Panc1 (cell line): ENCODE data around the gene LIME1. TPM values are rescaled to one million over a fixed set of nuclear protein-coding genes. Genes with fewer than 3 reads are reported as not detected.
"Not testable (repeated sequence)": the region's sequence is repeated elsewhere in the genome, so short reads cannot be mapped to it uniquely, and the experiment has no call there.

Experiments used
- ATAC-seq: fragments of 200-7000 bp; cut with Tn5 transposase; 2 replicates; pipeline ENCODE4 v1.9.1; 2020; ENCODE audit warnings: mild to moderate bottlenecking, moderate library complexity
- BruUV-seq: library from RNA; stranded (reverse); fragments of 400-500 nt; replicated peaks from 2 replicates; lab custom pipeline; 2021; lab: Mats Ljungman, UMichigan
- CTCF ChIA-PET: fragments of 300-600 bp; sonication (Branson Sonifier 250); formaldehyde crosslinking; loops from one replicate; lab custom pipeline; 2022; ENCODE audit warnings: antibody characterized with exemption; lab: Charles Lee
- POLR2A ChIA-PET: fragments of 300-600 bp; sonication (Branson Sonifier 250); formaldehyde crosslinking; loops from one replicate; lab custom pipeline; 2022; ENCODE audit warnings: antibody characterized with exemption; lab: Charles Lee
- DNase-seq: peaks from one replicate; pipeline ENCODE4 v3.0.0-alpha.2; 2010; ENCODE audit warnings: low read depth, low spot score
- H3K27ac ChIP-seq: 2 replicates; pipeline ENCODE4 v1.5.1; 2011; ENCODE audit warnings: mild to moderate bottlenecking, low read length, inconsistent platforms
- H3K27me3 ChIP-seq: fragments of 200-500 bp; sonication (Bioruptor generic); 2 replicates; pipeline ENCODE4 v1.6.0; 2014; ENCODE audit warnings: low read length, inconsistent platforms; ENCODE audit not compliant: control insufficient read depth, insufficient read depth
- H3K36me3 ChIP-seq: fragments of 200-500 bp; sonication (Bioruptor generic); 2 replicates; pipeline ENCODE4 v1.5.1; 2014; ENCODE audit warnings: inconsistent platforms, mild to moderate bottlenecking, low read length, moderate library complexity; ENCODE audit not compliant: control insufficient read depth, insufficient read depth
- H3K4me1 ChIP-seq: 2 replicates; pipeline ENCODE4 v1.5.1; 2011; ENCODE audit warnings: inconsistent platforms, mild to moderate bottlenecking, low read length, moderate library complexity; ENCODE audit not compliant: control insufficient read depth, insufficient read depth
- H3K4me3 ChIP-seq, 2 experiments: 2 replicates each; pipeline ENCODE4 v1.5.1; 2011 to 2012; ENCODE audit warnings: low read depth in 2 of 2, low read length in 2 of 2, mild to moderate bottlenecking in 2 of 2, inconsistent platforms in 1 of 2, moderate library complexity in 1 of 2
- H3K9me3 ChIP-seq: fragments of 200-500 bp; sonication (Bioruptor generic); 2 replicates; pipeline ENCODE4 v1.5.1; 2014; ENCODE audit warnings: low read depth, mild to moderate bottlenecking, inconsistent platforms, low read length, moderate library complexity; ENCODE audit not compliant: control insufficient read depth, insufficient read depth
- POLR2AphosphoS5 ChIP-seq: IDR thresholded peaks from 2 replicates; pipeline ENCODE4 v1.6.1; 2012; ENCODE audit warnings: mild to moderate bottlenecking, low read depth, low read length, moderate library complexity
- SIN3A ChIP-seq: IDR thresholded peaks from 2 replicates; pipeline ENCODE4 v1.6.1; 2012; ENCODE audit warnings: low read depth, mild to moderate bottlenecking, low read length, moderate library complexity, borderline replicate concordance; ENCODE audit not compliant: insufficient read depth
- TCF7L2 ChIP-seq: IDR thresholded peaks from 2 replicates; pipeline ENCODE4 v1.6.1; 2011; ENCODE audit warnings: mild to moderate bottlenecking, low read depth, low read length, inconsistent platforms
- in situ Hi-C: cut with HindIII; loops from 2 replicates; pipeline ENCODE4 v1.10.0; 2016; ENCODE audit warnings: low sequenced_read_pairs, low pct_unique_long_range_greater_than_20kb
- intact Hi-C: fragments of 100-400 bp; cut with micrococcal nuclease; formaldehyde crosslinking; loops from one replicate; pipeline ENCODE4 v1.10.0; 2022; ENCODE audit not compliant: unreplicated experiment
- total RNA-seq: library from RNA; stranded (reverse); gene quantifications from one replicate; pipeline ENCODE4 v1.2.1, GENCODE V29; 2021; ENCODE audit not compliant: unreplicated experiment
- TF ChIP-seq, protein P1 (sequence below): fragments of 450-650 bp; IDR thresholded peaks from 2 replicates; pipeline ENCODE4 v1.5.1; 2017; ENCODE audit warnings: mild to moderate bottlenecking
- TF ChIP-seq, protein P2 (sequence below), 2 experiments: IDR thresholded peaks; 2 replicates each; pipeline ENCODE4 v1.6.1; 2011 to 2012; ENCODE audit warnings: low read depth in 2 of 2, control low read depth in 1 of 2, low read length in 1 of 2, mild to moderate bottlenecking in 1 of 2, moderate library complexity in 1 of 2; ENCODE audit not compliant: insufficient read depth in 1 of 2

The LIME1 gene
- total RNA-seq, 1 experiment from 2014 or later, result 15.2 TPM

DNA sequence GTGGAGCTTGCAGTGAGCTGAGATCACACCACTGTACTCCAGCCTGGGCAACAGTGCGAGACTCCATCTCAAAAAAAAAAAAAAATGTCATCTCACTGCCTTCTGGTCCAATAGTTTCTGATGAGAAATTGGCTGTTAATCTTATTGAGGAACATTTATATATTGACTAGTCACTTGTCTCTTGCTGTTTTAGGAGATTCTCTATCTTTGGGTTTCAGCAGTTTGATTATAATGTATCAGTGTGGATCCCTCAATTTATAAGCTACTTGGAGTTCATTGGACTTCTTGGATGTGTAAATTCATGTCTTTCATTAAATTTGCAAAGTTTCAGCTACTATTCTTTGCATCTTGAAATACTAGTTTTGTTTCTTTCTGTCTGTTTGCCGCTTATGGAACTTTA is 17.5 kb upstream of the LIME1 start:
- TF ChIP-seq, protein P1, sequence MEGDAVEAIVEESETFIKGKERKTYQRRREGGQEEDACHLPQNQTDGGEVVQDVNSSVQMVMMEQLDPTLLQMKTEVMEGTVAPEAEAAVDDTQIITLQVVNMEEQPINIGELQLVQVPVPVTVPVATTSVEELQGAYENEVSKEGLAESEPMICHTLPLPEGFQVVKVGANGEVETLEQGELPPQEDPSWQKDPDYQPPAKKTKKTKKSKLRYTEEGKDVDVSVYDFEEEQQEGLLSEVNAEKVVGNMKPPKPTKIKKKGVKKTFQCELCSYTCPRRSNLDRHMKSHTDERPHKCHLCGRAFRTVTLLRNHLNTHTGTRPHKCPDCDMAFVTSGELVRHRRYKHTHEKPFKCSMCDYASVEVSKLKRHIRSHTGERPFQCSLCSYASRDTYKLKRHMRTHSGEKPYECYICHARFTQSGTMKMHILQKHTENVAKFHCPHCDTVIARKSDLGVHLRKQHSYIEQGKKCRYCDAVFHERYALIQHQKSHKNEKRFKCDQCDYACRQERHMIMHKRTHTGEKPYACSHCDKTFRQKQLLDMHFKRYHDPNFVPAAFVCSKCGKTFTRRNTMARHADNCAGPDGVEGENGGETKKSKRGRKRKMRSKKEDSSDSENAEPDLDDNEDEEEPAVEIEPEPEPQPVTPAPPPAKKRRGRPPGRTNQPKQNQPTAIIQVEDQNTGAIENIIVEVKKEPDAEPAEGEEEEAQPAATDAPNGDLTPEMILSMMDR, result no peak
- TF ChIP-seq POLR2AphosphoS5 (no peak), SIN3A (no peak), TCF7L2 (no peak)
- TF ChIP-seq, protein P2, sequence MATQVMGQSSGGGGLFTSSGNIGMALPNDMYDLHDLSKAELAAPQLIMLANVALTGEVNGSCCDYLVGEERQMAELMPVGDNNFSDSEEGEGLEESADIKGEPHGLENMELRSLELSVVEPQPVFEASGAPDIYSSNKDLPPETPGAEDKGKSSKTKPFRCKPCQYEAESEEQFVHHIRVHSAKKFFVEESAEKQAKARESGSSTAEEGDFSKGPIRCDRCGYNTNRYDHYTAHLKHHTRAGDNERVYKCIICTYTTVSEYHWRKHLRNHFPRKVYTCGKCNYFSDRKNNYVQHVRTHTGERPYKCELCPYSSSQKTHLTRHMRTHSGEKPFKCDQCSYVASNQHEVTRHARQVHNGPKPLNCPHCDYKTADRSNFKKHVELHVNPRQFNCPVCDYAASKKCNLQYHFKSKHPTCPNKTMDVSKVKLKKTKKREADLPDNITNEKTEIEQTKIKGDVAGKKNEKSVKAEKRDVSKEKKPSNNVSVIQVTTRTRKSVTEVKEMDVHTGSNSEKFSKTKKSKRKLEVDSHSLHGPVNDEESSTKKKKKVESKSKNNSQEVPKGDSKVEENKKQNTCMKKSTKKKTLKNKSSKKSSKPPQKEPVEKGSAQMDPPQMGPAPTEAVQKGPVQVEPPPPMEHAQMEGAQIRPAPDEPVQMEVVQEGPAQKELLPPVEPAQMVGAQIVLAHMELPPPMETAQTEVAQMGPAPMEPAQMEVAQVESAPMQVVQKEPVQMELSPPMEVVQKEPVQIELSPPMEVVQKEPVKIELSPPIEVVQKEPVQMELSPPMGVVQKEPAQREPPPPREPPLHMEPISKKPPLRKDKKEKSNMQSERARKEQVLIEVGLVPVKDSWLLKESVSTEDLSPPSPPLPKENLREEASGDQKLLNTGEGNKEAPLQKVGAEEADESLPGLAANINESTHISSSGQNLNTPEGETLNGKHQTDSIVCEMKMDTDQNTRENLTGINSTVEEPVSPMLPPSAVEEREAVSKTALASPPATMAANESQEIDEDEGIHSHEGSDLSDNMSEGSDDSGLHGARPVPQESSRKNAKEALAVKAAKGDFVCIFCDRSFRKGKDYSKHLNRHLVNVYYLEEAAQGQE (IDR thresholded peaks at IDR 0.05; ENCODE audit: insufficient read depth in 1 of 2, low read depth in 2 of 2, low read length in 1 of 2), result no peak
- no peaks in the 10 kb centered on the region for H3K4me1 ChIP-seq
- no peaks in the 10 kb centered on the region for H3K27me3 ChIP-seq
- peaks cover 6% of the 10 kb centered on the region; the same call in 1 of the 2 replicates for H3K9me3 ChIP-seq
- intact Hi-C loops, result no loop called here
- no peak overlapping the region for H3K4me3 ChIP-seq
- ATAC-seq, result no peak
- in situ Hi-C loops, result no loop called here
- CTCF ChIA-PET, result interaction anchor here (0.7 kb wide), 1 partner anchor 43 kb away, joined by 4 read pairs; no protein-coding TSS in a partner anchor
- H3K36me3 ChIP-seq, result peaks cover 3% of the 10 kb centered on the region; the same call in 1 of the 2 replicates
- no TSS peak for BruUV-seq
- no peak for DNase-seq
- POLR2A ChIA-PET, result interaction anchor here (0.7 kb wide), 2 partner anchors 140 to 258 kb away, joined by 5 to 8 read pairs; no protein-coding TSS in a partner anchor
- no peak overlapping the region for H3K27ac ChIP-seq

DNA sequence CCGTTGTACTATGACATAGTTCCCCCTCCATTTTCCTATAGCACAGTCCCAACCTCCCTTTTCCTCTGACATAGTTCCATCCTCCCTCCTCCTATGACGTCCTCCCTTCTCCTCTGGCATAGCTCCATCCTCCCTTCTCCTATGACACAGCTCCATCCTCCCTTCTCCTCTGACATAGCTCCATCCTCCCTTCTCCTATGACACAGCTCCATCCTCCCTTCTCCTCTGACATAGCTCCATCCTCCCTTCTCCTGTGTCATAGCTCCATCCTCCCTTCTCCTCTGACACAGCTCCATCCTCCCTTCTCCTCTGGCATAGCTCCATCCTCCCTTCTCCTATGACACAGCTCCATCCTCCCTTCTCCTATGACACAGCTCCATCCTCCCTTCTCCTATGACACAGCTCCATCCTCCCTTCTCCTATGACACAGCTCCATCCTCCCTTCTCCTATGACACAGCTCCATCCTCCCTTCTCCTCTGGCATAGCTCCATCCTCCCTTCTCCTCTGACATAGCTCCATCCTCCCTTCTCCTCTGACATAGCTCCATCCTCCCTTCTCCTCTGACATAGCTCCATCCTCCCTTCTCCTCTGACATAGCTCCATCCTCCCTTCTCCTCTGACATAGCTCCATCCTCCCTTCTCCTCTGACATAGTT is 13.4 kb upstream of the LIME1 start:
- CTCF ChIA-PET, result interaction anchor here (0.6 to 0.7 kb wide), 3 partner anchors 29 to 83 kb away, joined by 4 to 9 read pairs (median 7); no protein-coding TSS in a partner anchor
- ATAC-seq, BruUV-seq, H3K4me3 ChIP-seq, intact Hi-C loops, DNase-seq, H3K4me1 ChIP-seq, H3K36me3 ChIP-seq, POLR2A ChIA-PET, in situ Hi-C loops, H3K27me3 ChIP-seq, H3K27ac ChIP-seq: not testable (repeated sequence)
- H3K9me3 ChIP-seq, result peaks cover 11% of the 10 kb centered on the region; the same call in 1 of the 2 replicates

DNA sequence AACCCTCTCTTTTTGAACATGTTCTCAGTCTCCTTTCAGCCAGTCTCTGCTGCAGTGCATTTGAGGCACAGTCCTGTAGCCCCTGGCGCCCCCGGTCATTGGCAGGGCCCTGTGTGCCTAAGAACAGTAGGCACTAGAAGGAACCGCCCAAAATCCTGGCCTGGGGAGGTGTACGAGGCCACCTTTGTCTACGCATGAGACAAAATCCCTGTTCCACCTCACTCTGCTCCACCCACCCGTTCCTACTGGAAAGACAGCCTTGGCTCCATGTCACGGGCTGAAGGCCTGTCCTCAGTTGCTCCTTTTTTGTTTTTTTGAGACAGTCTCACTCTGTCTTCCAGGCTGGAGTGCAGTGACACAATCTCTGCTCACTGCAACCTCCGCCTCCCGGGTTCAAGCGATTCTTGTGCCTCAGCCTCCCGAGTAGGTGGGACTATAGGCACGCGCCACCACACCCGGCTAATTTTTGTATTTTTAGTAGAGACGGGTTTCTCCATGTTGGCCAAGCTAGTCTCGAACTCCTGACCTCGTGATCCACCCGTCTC is 6.2 kb upstream of the LIME1 start:
- POLR2A ChIA-PET, result not testable (repeated sequence)

More for the DNA sequence above, 6.2 kb upstream of the LIME1 start:
- in situ Hi-C loops, intact Hi-C loops, H3K4me1 ChIP-seq, H3K36me3 ChIP-seq, H3K4me3 ChIP-seq, CTCF ChIA-PET, H3K27me3 ChIP-seq, DNase-seq, H3K27ac ChIP-seq, BruUV-seq, ATAC-seq, H3K9me3 ChIP-seq: not testable (repeated sequence)
